Vagina (tissue), 2 donors: ENCODE data around the gene TEX19.

ENCODE experiments used
- CTCF ChIP-seq, 3 experiments: fragments of 450-650 bp in 2 of 3; fragments of 200-600 bp in 1 of 3; sonication (generic) in 1 of 3; IDR thresholded peaks; one replicate each; pipeline ENCODE4 v1.5.1; 2017 to 2019; ENCODE audit warnings: antibody characterized with exemption in 3 of 3, mild to moderate bottlenecking in 2 of 3, moderate library complexity in 2 of 3
- POLR2A ChIP-seq, 2 donors: fragments of 450-650 bp; IDR thresholded peaks; one replicate each; pipeline ENCODE4 v1.6.1; 2017; ENCODE audit warnings: antibody characterized with exemption in 2 of 2, mild to moderate bottlenecking in 2 of 2, moderate library complexity in 2 of 2
- POLR2AphosphoS5 ChIP-seq, 2 donors: sonication (generic); formaldehyde crosslinking; IDR thresholded peaks; one replicate each; pipeline ENCODE4 v1.9.0; 2017; ENCODE audit warnings: antibody characterized with exemption in 2 of 2, mild to moderate bottlenecking in 2 of 2, low read depth in 1 of 2; ENCODE audit not compliant: insufficient read depth in 1 of 2

- no peak for TF ChIP-seq CTCF (IDR thresholded peaks at IDR 0.05)
- TF ChIP-seq POLR2A (IDR thresholded peaks at IDR 0.05), result no peak
- TF ChIP-seq POLR2AphosphoS5 (IDR thresholded peaks at IDR 0.05; ENCODE audit: insufficient read depth in 1 of 2, low read depth in 1 of 2), result no peak
Observed at GRCh38 chr17:82318169-82318498, 40.9 kb upstream of the TEX19 start.
